ENCODE measurements around the gene ROR2.

DNA sequence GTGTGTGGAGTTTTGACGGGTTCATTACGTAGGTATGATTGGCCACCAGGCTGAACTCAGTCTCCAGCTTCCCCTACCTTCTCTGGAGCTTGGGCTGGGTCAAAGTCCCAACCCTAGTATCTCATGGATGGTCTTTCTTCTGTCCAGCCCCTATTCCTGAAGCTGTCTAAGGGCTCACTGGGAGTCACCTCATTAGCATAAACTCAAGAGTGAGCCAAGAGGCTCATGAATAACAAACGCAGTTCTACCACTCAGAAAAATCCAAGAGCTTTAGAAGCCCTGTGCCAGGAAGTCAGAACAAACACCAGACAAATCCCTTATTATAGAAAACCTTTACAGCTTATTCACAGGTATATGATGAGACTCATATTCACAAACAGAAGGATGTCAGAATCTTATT, 346.1 kb downstream of the ROR2 start:
- TF ChIP-seq EZH2 (IDR thresholded peaks at IDR 0.05; ENCODE audit: insufficient read depth, poor library complexity, severe bottlenecking) (no peak), EZH2phosphoT487 (IDR thresholded peaks at IDR 0.05; ENCODE audit: insufficient read depth, low read depth) (no peak)

Data from GM23248 (cell line).